GM21619 (cell line): ENCODE measurements around the gene LDAH.
A peak's percentile ranks its signal among the peaks of the same experiment; 100 is the strongest.

ENCODE experiments used
- ATAC-seq: cut with Tn5 transposase; IDR thresholded peaks from one replicate; pipeline ENCODE4 v1.9.1; 2021; ENCODE audit not compliant: unreplicated experiment

The LDAH gene

GRCh38 chr2:20781656-20782265, 41.1 kb downstream of the LDAH start:
- ATAC-seq: peak; percentile 82

- no peak for ATAC-seq
Measured at GRCh38 chr2:20771299-20771698, 51.6 kb downstream of the LDAH start.

GRCh38 chr2:20766798-20767644, 55.9 kb downstream of the LDAH start:
- ATAC-seq: no peak

GRCh38 chr2:20766213-20766612, 56.7 kb downstream of the LDAH start:
- no peak for ATAC-seq

- ATAC-seq: no peak
Measured at GRCh38 chr2:20762945-20763683, 59.8 kb downstream of the LDAH start.

- no peak for ATAC-seq
Measured at GRCh38 chr2:20759487-20759886, 63.4 kb downstream of the LDAH start.

GRCh38 chr2:20758997-20759396, 63.9 kb downstream of the LDAH start:
- peak; percentile 93 for ATAC-seq

- no peak for ATAC-seq
Measured at GRCh38 chr2:20757405-20758090, 65.4 kb downstream of the LDAH start.

- ATAC-seq: no peak
Measured at GRCh38 chr2:20755132-20755800, 67.6 kb downstream of the LDAH start.

- no peak for ATAC-seq
Measured at GRCh38 chr2:20752293-20752692, 70.6 kb downstream of the LDAH start.

GRCh38 chr2:20747317-20747716, 75.6 kb downstream of the LDAH start:
- ATAC-seq: no peak

- no peak for ATAC-seq
Measured at GRCh38 chr2:20745924-20746555, 76.9 kb downstream of the LDAH start.

GRCh38 chr2:20744366-20745335, 78.2 kb downstream of the LDAH start:
- peak; percentile 92 for ATAC-seq

GRCh38 chr2:20738772-20739171, 84.1 kb downstream of the LDAH start:
- ATAC-seq: no peak

GRCh38 chr2:20737505-20737904, 85.4 kb downstream of the LDAH start:
- peak; percentile 96 for ATAC-seq

- no peak for ATAC-seq
Measured at GRCh38 chr2:20728114-20728758, 94.7 kb downstream of the LDAH start.

- ATAC-seq: no peak
Measured at GRCh38 chr2:20726913-20727312, 96.0 kb downstream of the LDAH start.

- ATAC-seq: no peak
Measured at GRCh38 chr2:20725782-20726181, 97.1 kb downstream of the LDAH start.
